GM12872 (cell line): ENCODE results near the gene CSF3R.

ENCODE experiments used
- TF ChIP-seq, protein P1 (sequence below): IDR thresholded peaks from 3 replicates; pipeline ENCODE4 v1.5.1; 2011; ENCODE audit warnings: low read depth, mild to moderate bottlenecking, low read length, moderate library complexity; ENCODE audit not compliant: insufficient read depth

Gene CSF3R

DNA sequence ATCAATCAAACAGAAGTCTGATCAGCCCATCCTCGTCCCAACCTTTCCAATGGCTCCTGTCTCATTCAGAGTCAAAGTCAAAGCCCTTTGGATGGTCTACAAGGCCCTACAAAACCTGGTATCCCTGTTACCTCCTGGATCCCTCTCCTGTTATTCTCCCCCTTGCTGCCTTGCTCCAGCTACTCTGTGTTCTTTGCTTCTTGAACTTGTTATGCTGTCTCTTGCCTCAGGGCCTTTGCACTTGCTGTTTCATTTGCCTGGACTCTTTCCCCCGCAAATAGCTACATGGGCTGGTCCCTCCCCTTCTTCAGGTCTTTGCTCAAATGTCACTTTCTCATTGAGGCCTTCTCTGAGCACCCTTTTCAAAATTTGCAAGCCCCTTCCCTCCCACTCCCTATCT, 1.4 kb upstream of the CSF3R start:
- TF ChIP-seq, protein P1, sequence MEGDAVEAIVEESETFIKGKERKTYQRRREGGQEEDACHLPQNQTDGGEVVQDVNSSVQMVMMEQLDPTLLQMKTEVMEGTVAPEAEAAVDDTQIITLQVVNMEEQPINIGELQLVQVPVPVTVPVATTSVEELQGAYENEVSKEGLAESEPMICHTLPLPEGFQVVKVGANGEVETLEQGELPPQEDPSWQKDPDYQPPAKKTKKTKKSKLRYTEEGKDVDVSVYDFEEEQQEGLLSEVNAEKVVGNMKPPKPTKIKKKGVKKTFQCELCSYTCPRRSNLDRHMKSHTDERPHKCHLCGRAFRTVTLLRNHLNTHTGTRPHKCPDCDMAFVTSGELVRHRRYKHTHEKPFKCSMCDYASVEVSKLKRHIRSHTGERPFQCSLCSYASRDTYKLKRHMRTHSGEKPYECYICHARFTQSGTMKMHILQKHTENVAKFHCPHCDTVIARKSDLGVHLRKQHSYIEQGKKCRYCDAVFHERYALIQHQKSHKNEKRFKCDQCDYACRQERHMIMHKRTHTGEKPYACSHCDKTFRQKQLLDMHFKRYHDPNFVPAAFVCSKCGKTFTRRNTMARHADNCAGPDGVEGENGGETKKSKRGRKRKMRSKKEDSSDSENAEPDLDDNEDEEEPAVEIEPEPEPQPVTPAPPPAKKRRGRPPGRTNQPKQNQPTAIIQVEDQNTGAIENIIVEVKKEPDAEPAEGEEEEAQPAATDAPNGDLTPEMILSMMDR, result no peak

DNA sequence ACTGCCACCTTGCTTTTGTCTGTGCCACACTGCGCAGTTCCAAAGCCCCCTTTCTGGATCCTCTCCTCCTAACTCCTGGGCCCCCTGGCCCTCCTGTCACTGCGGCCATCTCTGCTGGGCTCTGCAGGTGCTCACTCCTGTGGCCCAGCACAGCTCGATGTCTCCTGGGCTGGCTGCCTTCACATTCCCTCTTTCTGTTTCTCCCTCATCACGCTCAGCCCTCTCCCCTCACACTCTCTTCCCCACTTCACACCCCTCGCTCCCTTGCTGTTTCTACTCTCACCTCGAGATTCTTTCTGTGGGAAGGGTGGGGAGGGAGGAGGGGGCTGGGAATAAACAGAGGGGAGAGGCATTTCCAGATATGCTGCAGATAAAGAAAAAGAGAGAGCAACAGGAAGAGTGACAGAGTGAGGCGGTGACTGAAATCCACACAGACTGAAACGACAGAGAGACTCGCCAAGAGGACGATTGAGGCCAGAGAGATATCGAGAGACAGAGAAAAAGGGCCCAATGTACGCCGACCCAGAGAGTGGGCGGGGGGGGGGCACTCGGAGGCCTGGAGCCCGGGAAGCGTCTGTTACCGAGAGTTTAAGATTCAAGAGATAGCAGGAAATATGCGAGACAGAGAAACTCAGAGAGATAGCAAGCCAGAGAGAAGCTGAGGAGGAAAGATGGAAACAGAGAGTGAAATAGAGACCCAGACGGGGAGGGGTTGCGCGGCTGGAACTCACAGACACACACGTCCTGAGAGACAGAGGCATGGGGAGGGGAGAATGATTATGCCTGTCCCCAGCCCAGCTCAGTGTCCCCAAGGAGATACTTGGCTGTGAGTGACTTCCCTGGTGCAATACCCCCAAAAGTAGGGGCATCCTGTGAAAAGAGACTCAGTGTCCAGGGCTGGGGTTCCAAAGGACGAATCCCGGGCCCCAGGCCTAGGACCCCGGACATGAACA, 666 bp downstream of the CSF3R start:
- TF ChIP-seq, protein P1, result no peak

DNA sequence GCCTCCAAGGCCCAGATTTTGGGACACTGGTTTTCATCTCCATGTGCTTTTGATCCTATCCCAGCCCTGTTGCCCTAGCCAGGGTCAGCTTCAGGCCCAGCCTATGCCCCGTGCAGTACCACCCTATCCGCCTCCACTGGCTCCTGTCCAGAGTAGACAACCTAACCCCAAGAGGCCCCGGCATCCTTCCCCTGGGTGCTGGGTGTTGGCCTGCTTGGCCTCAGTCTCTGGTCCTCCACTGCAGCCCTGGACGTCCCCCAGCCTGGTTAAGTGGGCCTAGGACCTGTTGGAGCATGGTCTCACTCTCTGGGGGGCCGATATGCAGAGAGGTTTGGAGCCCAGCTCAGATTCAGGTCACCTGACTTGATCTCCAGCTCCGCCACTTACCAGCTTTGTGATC, 1.6 kb downstream of the CSF3R start:
- TF ChIP-seq, protein P1, result no peak

DNA sequence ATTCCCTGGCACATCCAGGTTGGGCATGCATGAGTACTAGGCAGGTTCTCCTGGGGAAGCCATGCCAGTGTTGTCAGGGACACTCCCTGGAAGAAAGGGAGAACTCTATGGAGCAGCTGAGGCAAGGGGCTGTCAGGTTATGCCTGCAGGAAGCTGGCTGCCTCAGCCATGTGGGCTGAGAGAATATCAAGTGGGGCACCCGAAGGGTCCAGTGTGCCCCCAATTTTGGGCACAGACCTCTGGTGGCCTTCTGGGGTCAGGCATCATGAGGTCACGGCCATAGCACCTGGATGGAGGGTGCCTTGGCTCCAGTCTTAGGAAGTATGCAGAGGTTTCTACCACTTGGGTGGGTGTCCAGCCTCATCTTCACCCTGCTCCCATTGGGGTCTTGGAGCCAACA, 2.6 kb downstream of the CSF3R start:
- TF ChIP-seq, protein P1, result no peak

DNA sequence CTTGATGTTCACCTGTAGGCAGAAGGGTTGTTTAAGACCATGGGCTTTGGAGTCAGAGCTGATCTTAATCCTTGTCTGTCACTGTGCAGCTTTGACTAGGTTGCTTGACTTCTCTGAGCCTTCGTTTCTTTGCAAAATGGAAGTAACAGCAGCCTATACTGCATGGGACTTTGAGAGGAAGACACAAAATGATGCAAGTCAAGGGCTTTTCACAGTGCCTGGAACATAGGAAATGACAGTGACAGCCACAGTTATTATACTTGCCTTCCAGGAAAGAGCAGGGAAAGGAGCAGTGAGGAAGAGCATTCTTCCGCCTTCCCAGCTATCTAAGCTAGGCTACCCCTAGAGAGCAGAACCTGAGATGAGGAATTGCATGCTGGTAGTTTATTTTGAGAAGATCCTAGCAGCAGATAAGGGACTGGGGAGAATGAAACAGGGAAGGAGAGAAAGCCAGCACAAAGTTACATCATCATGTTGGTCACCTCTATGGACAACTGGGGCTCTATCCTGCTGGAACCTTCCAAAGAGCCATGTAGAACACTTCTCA, 3.1 kb downstream of the CSF3R start:
- TF ChIP-seq, protein P1, result no peak

DNA sequence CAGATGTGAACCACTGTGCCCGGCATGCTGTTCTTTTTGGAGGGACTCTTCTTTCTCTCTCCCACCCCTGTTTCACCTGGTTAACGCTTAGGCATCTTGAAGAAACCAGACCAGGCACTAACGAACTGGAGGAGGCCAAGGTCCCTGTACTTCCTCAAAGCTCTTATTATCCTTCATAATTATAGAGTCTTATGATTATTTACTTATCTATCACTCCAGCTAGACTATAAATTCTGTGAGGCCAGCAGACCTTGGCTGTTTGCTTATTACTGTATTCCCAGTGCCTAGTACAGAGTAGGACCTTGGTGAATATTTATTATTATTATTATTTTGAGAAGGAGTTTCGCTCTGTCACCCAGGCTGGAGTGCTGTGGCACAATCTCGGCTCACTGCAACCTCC, 5.8 kb downstream of the CSF3R start:
- TF ChIP-seq, protein P1, result no peak

DNA sequence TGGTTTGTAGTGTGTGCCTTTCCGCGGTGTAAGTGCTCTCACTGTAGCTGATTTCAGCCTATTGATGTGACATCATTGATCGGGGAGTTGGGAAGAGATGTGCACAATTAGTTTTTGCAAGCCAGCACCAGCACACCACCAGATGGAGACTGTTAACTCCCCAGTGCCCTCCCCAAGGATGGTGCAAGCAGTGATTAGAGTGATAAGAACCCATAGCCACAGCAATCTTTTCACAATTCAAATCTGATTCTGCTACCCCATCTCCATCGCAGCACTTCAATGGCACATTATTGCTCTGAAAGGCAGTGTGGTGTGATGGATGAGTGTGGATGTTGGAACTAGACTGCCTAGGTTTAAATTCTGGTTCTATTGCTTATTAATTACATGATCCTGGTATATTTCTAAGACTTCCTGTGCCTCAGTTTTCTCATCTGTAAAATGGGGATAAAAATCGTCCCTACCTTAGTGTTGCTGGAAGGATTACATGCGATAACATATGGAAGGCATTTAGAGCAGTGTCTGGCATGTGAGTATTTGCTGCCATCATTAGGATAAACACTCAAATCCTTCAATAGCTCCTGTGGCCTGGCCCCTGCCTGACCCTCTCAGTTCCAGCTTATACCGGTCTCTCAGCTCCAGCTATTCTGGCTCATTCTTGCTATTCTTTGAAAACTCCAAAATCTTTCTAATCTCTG, 6.7 kb downstream of the CSF3R start:
- TF ChIP-seq, protein P1, result 0 out of 3 replicates have a peak, but pooled peaks have one; percentile 4
